Measurements from ENCODE around the gene TTC39A.

DNA sequence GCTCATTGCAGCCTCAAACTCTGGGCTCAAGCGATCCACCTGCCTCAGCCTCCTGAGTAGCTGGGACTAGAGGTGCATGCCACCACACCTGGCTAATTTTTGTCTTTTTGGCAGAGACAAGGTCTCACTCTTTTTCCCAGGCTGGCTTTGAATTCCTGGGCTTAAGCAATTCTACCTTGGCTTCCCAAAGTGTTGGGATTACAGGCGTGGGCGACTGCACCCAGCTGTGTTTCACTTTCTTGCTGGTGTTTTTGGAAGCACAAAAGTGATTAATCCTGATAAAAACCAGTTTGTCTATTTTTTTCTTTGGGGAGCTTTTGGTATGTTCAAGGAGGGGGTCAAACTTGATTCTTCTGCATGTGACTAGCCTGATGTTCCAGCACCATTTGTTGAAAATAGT lies 75.0 kb downstream of the TTC39A start:
- TF ChIP-seq, protein P1, sequence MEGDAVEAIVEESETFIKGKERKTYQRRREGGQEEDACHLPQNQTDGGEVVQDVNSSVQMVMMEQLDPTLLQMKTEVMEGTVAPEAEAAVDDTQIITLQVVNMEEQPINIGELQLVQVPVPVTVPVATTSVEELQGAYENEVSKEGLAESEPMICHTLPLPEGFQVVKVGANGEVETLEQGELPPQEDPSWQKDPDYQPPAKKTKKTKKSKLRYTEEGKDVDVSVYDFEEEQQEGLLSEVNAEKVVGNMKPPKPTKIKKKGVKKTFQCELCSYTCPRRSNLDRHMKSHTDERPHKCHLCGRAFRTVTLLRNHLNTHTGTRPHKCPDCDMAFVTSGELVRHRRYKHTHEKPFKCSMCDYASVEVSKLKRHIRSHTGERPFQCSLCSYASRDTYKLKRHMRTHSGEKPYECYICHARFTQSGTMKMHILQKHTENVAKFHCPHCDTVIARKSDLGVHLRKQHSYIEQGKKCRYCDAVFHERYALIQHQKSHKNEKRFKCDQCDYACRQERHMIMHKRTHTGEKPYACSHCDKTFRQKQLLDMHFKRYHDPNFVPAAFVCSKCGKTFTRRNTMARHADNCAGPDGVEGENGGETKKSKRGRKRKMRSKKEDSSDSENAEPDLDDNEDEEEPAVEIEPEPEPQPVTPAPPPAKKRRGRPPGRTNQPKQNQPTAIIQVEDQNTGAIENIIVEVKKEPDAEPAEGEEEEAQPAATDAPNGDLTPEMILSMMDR (IDR thresholded peaks at IDR 0.05), result no peak
- no peak for TF ChIP-seq POLR2A (IDR thresholded peaks at IDR 0.05)
